NCI-H2227 (cell line): ENCODE data around the gene SNX32.
"Not testable (repeated sequence)": the region's sequence is repeated elsewhere in the genome, so short reads cannot be mapped to it uniquely, and the experiment has no call there.

ENCODE experiments used
- DNase-seq: peaks from one replicate; lab custom pipeline; 2025; ENCODE audit not compliant: unreplicated experiment; lab: John Stamatoyannopoulos, UW

SNX32 gene

DNA sequence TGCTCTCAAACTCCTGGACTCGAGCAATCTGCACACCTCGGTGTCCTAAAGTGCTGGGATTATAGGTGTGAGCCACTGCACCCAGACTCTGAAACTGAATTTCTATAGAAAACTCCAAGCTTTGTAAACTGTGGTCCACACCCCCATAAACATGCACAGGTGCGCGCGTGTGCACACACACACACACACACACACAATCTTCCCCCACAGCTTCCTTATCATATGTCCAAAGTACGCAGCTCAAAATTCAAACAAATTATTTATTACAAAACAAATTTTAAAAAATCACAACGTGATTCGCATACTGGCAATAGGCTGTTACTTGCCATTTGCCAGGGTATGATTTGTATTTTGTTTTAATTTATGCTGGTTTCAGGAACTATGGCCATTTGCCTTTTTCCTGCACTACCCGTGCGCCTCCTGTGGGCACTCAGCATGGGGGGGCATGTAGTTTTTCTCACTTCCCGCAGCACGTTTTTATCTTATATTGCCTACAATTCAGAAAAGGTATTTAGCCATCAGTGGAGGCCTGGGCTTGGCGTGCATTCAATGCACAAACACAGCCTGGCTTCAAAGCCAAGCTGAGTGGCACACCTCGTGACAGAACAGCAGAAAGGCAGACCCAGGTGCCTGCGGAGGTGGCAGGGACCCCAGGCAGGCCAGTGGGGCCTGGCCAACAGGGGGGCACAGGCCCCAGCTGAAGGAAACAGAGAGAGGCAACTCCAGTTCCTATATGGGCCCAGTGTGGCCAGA lies 10.8 kb upstream of the SNX32 start:
- no peak for DNase-seq

DNA sequence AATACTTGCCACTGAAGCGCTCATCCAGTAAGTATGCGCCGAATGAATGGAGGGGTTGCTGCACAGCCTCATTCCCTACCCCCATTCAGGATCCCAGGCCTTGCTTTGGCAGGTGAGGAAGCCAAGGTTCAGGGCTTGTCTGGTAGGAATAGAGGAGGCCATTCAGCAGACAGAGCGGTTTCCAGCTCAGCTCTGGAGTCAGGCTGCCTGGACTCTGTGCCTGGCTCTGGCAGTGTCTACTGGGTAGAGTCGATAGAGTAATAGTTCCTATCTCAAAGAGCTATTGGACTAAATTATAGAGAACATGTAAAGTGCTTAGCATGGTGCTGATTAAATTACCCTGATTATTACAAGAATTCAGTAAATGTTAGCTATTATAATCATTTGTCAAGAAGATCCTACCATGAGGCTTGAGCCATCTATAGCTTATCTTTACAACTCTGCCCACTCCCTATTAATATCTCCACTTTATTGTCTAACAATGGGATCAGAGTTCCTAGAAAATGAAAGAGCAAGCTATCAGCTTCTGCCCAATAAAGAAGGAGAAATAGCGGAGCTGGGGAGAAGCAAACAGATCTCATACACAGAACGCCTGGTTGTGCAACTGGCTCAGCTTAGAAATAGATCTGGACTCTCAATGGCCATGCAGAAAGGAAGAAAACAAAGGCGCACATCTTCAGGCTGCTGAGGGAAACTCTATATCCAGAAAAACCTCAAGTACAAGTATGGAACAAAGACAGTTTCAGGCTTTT lies 6.6 kb upstream of the SNX32 start:
- peak; percentile 42 for DNase-seq

DNA sequence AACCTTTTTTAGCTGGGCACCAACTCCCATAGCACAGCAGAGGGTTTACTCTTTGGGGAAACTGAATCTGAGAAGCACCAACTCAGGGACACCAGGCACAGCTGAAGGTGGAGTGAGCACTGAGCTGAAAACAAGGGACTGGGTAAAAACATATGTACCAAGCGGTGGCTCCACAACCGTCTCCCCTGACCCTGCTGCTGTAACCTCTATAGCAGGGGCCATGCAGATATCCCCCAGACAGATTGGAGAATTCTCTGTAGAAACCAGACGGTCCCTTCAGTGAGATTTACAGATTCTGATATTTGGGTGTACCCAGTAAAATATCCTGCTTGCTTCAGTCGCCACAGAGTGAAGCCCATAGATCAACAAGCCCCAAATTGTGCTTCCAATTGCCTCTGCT lies 4.3 kb upstream of the SNX32 start:
- no peak for DNase-seq

DNA sequence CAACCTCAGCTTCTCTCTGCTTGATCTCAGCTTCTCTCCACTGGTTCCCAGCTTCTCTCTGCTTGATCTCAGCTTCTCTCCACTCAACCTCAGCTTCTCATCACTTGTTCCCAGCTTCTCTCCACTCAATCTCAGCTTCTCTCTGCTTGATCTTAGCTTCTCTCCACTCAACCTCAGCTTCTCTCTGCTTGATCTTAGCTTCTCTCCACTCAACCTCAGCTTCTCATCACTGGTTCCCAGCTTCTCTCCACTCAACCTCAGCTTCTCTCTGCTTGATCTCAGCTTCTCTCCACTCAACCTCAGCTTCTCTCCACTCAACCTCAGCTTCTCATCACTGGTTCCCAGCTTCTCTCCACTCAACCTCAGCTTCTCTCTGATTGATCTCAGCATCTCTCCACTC lies 1.5 kb upstream of the SNX32 start:
- DNase-seq = not testable (repeated sequence)

DNA sequence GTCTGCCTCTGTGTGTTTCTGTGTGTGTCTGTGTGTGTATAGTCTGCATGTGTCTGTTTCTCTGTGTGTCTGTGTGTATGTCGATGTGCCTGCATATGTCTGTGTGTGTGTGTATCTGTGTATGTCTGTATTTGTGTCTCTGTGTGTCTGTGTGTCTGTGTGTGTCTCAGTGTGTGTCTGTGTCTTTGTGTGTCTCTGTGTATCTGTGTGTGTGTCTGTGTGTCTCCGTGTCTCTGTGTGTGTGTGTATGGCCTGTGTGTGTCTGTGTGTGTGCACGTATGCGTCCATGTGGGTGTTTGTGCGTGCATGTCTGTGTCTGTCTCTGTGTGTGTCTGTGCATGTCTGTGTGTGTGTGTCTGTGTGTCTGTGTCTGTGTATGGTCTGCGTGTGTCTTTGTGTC lies 439 bp downstream of the SNX32 start:
- DNase-seq = no peak

DNA sequence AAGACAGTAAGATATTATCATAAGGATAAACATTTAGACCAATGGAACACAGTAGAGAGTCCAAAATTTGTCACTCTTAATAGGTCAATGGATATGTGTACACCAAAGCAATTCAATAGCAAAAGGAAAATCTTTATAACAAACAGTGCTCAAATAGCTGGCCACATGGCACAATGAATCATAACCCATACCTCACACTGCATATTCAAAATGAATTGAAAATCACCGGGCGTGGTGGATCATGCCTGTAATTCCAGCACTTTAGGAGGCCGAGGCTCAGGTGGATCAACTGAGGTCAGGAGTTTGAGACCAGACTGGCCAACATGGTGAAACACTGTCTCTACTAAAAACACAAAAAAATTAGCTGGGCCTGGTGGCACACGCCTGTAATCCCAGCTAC lies 8.4 kb downstream of the SNX32 start:
- DNase-seq = no peak

DNA sequence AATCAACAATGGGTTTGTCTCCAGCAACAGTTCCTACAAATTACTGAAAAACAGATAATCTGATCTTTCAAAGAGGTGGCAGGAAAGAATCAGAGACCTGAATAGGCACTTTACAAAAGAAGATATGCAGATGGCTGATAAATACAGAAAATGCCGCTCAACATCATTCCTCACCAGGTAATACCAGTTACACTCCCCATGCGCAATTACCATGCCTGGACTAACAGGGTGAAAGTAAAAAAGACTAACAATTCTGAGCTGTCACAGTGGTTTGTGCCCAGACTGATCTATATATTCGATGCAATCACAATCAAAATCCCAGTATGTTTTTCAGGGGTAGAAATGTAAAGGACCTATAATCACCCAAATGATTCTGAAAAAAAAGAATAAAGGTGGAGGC lies 10.0 kb downstream of the SNX32 start:
- no peak for DNase-seq

DNA sequence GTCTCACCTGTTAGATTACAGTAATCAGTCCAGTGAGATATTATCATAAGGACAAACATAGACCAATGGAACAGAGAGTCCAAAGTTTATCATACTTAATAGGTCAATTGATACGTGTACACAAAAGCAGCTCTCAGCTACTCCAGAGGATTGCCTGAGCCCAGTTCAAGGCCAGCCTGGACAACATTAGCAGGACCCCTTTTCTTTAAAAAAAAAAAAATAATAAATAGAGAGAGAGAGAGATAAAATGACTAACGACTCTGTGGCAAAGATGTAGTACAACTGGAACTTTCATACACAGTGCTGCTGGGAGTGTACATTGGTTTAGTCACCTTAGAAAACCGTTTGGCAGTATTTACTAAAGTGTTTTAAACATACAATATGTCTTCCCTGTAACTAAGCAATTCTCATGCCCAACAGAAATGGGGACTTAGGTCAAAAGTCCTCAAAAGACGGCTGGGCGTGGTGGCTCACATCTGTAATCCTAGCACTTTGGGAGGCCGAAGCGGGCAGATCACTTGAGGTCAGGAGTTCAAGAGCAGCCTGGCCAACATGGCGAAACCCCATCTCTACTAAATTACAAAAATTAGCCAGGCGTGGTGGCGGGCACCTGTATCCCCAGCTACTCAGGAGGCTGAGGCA lies 10.6 kb downstream of the SNX32 start:
- no peak for DNase-seq

DNA sequence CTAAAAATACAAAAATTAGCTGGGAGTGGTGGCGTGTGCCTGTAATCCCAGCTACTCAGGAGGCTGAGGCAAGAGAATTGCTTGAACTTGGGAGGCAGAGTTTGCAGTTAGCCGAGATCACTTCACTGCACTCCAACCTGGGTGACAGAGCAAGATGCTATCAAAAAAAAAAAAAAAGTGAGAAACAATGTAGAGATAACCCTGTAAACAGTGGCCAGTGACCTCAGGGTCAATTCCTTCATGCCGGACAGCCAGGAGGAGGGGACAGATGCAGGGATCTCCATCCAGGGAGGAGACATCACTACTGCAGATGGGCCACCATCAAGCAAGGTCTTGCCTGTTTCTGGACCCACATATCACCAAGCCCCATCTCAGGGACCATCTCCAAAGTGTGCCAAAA lies 14.0 kb downstream of the SNX32 start:
- no peak for DNase-seq

DNA sequence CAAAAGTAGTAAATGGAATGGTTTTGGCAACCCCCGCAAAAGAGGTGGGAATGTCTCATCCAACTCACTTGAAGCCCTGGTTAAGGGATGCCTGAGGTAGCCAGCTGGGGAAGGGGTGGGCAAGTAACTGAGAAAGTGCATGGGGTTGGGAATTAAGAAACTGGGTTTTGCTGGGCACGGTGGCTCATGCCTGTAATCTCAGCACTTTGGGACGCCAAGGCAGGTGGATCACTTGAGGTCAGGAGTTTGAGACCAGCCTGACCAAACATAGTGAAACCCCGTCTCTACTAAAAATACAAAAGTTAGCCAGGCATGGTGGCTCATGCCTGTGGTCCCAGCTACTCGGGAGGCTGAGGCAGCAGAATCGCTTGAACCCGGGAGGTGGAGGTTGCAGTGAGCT lies 14.9 kb downstream of the SNX32 start:
- not testable (repeated sequence) for DNase-seq

DNA sequence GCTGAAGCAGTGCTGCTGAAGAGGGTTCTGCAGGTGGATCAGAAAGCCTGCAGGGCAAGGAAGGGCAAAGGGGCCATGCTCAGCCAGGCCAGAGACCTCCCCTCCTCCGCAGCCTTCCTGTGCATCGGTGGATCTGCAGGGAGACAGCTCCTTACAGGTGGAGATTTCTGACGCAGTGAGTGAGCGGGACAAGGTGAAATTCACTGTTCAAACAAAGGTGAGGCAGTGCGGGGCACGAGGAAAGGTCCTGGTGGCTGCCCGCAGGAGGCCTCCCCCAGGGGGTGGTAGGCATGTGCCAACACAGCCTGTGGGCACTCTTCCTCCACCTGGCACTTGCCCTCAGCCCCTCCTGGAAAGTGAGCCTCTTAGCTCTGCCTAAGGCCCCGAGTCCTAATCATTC lies 15.6 kb downstream of the SNX32 start:
- DNase-seq = no peak

DNA sequence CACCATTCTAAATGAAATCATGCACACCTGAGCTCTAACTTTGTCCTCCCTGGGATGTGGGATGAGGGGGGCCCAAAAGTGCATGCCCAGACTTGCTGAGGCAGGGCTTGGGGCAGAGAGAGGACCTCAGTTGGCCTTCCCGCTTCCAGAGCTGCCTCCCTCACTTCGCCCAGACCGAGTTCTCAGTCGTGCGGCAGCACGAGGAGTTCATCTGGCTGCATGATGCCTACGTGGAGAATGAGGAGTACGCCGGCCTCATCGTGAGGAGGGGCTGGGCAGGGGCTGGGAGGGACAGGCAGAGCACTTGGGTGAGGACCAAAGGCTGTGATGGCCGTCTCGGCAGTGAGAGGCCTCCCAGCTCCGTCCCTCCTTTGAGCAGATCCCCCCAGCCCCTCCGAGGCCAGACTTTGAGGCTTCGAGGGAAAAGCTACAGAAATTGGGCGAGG lies 16.0 kb downstream of the SNX32 start:
- no peak for DNase-seq

DNA sequence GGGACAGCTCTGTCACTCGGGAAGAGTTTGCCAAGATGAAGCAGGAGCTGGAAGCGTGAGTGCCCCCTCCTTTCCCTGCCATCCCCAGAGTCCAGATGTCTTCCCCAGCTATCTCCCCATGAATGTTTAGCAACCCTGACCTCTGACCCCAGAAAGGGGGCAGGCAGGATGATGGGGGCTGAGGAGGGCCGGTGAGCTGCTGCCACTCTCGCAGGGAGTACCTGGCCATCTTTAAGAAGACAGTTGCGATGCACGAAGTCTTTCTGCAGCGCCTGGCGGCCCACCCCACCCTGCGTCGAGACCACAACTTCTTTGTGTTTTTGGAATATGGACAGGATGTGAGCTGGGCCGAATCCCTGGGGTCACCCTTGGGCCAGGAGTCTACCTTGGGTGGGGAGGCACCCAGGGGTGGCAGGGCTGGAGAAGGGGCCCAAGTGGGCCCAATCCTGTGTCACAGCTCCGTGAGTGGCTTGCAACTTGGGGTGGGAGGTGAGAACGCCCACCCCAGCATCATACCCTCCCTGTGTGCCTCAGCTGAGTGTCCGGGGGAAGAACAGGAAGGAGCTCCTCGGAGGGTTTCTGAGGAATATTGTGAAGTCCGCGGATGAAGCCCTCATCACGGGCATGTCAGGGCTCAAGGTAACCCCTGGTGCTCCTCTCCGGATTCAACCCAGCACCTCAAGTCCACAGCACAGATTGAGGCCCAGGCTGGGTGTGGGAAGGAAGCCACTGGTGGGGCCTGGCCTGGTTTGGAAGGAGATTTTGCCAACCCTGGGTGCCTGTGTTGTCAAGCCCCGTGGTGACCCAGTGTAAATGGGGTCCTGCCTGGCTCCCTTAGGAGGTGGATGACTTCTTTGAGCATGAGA lies 16.7 kb downstream of the SNX32 start:
- no peak for DNase-seq

DNA sequence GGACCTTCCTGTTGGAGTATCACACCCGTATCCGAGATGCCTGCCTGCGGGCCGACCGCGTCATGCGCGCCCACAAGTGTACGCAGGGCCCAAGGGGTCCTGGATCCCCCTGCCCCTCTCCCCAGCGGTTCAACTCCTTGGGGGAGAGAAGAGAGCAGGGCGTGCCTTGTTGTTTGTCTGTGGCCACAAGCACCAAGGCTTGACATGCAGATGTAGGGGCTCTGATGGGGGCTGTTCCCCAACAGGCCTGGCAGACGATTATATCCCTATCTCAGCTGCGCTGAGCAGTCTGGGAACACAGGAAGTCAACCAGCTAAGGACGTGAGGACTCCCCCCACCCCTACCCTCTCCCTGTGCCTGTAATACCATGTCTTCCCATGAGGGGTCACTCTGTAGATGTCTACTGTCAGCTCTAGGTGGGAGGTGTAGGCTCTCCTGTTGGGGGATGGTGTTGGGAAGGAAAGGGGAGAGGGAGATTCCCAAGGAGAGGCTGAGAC lies 17.4 kb downstream of the SNX32 start:
- DNase-seq = peak; percentile 27

DNA sequence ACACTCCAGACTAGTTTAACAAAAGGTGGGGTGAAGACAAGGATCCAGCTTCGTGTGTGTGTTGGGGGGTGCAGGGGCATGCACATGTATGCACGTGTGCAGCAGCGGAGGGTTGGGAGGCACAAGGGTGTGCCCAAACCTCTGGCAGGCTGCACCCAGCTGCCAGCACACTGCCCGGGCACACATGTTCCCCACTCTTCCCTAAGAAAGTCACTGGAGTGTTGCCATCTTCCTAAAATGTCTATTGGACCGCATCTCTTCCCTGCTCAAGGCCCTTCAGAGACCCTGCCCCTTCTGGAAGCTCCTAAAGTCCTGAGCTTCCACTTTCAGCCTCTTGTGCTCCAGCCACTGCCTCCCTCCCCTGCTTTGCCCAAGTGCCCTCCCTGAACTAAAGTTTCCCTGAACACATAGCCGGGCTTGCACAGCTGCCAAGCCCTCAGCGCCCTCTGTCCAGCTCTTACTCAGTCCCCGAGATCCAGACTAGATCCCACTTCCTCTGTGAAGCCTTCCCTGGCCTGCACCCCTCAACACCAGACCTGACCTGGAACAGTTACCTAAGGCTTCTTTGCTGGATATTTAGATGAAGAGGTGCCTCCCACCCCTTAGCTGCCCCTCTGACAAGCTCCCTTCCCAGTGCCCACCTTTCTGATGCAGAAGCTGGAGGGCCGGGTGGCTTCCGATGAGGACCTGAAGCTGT lies 18.2 kb downstream of the SNX32 start:
- no peak for DNase-seq

DNA sequence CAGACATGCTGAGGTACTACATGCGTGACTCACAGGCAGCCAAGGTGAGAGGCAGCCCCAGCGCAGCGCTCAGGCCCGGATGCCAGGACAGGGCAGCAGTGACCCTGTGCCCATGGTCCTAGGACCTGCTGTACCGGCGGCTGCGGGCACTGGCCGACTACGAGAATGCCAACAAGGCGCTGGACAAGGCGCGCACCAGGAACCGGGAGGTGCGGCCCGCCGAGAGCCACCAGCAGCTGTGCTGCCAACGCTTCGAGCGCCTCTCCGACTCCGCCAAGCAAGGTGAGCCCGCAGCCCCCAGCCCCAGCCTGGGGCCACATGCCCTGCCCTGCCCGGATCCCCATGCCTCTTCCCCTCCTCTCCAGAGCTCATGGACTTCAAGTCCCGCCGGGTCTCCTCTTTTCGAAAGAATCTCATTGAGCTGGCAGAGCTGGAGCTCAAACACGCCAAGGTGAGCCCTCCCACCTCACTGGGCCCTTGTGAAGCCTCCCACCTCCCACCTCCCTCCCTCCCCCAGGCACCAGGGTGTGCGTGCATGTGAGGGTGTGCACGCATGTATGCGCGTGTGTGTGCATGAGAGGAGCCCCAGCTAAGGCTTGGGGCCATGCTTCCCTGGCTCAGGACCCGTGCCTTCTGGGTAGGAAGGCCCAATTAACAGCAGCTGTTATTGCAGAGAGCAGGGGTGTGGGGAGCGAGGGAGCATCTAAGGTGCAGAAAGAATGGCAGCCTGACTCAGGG lies 18.9 kb downstream of the SNX32 start:
- no peak for DNase-seq

DNA sequence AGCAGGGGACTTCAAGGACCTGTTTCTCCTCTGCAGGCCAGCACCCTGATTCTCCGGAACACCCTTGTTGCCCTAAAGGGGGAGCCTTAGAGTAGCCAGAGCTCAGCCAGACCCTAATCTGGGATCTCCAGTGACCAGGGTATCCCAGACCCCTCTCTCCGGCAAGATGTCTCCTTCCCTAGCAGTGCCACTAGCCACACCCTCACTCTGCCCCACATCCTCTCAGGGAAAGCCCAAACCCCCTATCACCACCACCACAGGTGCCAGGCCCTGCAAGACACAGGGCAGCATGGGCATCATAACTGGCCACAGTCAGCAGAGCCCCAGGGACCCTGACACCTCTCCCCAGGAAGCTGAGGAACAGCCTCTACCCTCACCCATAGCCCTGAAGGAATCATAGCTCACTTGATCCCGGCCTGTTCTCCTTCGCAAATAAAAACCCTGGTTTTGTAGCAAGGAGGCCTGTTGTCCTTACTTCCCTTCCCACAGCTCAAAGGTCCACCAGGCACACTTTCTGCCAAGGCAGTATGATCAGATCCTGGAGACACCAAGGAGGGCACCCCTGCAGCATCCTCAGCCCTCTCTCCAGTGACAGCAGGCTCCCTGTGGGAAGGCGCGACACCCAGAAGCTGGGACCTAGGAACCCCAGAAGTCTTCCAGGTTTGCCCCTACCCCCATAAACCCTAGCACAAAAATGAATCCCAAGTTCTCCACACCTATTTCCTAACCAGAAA lies 19.6 kb downstream of the SNX32 start:
- DNase-seq = no peak

DNA sequence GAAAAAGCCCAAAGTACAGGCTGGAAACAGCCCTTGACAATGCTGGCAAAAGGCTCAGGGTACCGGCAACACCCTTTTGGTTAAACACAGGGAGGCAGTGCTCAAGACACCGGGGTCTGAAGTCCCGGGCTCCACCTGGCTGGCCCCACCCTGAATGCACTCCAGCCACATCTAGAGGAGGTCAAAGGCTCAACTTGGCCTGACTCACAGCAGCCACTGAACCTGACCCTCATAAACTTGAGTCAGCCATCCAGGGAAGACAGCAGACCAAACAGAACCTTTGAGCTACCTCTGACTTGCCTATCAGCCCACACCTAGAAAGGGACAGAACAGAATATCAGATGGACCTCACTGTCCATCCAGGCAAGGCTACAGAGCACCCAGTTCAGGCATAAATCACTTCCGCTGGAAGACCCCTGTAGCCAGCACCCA lies 20.4 kb downstream of the SNX32 start:
- DNase-seq = no peak
